ENCODE measurements around the gene PTPRS.

The PTPRS gene

DNA sequence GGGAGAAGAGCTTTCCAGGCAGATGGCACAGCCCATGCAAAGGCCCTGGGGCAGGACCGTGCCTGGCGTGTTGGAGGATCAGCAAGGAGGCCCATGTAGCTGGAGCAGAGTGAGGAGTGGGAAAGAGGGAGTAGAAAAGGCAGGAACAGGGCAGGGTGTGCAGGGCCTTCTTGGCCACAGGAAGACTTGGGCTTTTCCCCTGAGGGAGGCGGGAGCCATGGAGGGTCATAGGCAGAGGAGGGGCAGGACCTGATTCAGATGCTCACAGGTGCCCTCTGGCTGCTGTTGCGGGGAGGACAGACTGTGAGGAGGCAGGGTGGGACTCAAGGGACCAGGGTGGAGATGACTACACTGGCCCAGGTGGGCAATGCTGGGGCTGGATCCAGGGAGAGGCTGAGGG, 13.8 kb upstream of the PTPRS start:
- no peak for DNase-seq

DNA sequence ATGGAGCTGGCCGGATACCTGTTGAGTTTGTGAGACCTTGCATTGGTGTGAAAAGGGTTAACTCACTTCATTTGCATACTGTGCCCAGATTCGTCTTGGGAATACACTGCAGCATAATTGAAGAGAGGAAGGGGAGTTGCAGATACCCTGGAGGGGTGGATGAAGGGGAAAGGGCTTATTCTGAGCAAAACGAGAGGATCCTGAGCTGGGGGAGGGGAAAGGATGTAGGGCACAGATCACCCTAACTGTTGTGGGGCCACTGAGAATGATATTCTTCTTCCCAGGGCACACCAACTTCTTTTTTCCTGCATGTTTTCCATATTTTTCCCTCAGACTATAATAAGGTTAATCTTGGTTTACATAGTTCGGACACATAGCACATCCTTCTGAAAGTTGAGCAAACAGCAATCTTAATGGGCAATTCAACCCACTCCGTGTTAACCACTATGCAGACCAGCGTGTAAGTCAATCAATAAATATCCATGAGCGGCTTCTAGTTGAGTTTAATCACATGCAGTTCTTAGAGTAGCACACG, 11.7 kb upstream of the PTPRS start:
- DNase-seq: no peak

DNA sequence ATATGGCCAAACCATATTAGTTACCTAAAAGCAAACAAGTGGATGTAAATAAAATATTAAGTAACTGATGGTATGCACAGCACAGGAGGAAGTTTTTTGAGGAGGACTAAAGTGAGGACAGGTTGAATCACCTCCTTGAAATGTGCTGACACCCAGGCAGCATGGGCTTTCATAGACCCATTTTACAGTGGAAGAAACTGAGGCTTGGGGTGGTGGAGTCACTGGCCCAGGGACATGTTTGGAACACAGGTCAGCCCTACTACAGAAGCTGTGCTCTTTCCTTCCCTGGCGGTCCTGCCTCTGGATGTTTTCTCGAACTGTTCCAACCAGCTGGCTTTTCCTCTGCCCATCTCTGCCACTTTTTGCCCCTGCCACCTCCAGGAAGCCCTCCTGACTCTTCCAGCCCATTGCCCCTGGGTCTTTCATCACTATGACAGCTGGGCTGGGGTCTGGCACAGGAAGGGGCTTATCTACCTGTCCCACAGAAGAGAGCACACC, 11.2 kb upstream of the PTPRS start:
- no peak for DNase-seq

DNA sequence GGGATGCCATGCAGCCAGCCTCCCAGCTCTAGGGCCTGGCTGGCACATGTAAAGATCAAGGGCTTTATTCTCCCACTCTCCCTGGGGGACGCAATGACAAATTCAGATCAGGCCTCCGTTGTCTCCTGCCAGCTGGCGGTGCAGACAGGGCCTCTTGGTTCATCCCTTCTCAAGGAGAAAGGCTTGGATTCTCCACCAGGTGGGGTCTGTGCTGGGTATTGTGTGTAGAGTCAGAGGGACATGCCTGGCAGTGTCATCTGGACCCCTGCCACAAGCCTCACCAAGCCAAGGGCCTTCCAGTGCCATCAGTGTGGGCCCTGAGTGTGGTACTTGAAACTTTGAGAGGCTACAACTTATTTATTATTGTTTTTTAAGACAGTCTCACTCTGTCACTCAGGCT, 8.4 kb upstream of the PTPRS start:
- DNase-seq: no peak

DNA sequence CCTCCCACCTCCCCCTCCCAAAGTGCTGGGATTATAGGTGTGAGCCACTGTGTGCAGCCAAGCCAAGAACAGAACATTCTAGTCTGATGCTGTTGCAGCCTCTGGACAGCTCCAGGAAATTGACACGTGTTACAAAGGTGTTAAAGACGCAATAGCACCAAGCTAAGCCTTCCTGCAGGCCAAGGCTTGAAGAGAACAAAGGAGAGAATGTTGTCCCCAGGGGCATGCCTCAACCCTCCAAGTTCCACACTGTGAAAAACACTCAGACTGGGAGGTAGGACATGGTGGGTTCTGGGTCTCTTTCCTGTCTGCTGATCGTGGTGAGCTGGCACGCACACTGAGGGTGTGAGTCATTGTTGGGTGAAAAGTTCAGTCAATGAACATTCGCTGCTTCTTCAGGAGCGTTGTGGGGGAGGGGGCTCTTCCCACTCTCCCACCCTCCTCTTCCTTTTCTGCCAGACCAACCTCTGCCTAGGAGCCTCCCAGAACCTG, 5.3 kb upstream of the PTPRS start:
- DNase-seq: no peak

DNA sequence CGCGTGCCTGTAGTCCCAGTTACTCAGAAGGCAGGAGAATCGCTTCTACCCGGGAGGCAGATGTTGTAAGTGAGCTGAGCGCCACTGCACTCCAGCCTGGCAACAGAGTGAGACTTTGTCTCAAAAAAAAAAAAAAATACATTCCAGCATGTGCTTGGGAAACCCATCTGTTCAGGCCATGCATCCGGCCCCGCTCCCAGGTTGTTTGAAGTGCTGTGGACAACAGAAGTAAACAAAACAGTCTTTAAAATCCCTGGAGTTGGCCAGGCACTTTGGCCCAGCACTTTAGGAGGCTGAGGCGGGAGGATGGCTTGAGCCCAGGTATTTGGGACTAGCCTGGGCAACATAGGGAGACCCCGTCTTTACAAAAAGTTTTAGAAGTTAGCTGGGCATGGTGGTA, 3.2 kb upstream of the PTPRS start:
- DNase-seq: no peak

DNA sequence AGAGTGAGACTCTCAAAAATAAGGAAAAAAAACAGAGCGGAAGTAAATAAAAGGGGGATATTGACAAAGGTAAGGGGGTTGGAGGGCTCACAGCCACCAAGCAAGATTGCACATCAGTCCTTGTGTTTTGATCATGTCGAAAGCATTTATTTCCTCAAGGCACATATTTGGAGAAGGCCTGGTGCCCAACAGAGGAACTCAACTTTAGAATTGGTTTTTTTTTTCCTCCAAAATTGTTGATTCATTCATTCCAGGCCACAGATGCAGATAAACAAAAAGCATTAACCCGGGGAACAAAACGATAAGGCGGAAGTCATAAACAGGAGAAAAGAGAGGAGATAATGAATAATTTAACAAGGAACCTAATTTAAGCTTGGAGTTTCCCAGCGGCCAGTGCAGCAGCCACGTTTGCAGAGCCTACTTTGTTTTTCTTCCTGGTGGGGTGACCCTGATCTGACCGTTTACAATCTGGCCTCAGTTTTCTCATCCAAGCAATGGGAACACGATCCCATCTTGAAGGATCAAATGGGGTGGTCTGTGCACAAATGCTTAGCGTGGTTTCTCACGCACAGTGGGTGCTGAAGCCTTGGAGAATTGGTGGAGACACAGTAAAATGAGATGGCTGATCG, 2.1 kb upstream of the PTPRS start:
- DNase-seq: no peak

DNA sequence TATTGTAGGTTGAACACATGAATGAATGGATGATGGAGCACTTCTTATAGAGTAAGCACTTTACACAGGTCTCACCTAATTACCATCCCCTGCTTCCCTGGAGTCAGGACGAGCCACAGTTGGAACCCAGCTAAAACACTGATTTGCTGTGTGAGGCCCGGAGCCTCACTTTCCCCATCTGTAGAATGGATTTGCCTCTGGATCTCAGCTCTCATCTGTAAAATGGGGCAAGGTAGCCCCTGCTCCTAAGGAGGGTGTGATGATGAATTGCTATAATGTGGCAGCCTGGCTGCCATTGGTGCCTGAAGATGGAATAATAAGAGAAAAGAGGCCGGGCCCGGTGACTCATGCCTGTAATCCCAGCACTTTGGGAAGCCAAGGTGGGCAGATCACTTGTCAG, 1.4 kb upstream of the PTPRS start:
- DNase-seq: no peak

DNA sequence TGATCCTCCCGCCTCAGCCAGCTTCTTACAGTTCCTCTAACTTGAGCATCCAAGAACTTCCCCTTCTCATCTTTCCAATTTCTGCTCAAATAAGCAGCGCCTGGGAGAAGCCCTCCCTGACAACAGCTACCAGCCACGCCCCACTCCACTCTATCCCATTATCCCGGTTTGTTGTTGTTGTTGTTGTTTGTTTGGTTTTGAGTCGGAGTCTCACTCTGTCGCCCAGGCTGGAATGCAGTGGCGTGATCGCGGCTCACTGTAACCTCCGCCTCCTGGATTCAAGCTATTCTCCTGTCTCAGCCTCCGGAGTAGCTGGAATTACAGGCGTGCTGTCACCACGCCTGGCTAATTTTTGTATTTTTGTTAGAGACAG, 822 bp upstream of the PTPRS start:
- no peak for DNase-seq

DNA sequence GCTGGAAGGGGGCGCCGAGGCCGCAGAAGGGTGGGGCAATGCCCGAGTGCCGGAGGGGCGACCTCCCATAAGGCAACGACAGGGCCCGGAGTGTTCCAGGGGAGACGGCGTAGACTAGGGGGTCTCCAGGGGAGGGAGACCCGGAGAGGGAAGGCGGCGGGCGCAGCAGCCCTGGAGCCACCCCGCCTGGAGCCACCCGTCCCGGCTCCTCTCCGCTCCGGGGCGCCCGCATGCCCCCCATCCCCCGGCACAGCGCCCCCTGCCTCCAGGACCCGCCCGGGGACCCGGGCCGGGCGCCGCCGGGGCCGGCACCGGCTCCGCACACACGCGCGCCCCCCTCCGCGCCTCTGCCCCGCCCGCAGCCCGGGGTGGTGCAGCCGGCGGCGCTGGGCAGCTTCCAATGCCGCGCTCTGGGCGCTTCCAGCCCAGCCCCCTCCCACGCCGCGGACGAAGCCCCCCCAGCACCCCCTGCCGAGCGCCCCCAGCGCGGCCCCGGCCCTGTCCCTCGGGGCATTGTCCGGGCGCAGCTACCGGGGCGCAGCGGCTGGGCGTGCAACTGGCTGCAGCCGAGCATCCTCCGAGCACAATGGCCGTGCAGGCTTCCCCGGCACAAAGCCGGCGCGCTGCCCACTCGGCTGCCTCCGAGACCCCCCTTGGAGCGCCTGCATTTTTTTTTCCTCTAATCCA, 519 bp downstream of the PTPRS start:
- DNase-seq: no peak

DNA sequence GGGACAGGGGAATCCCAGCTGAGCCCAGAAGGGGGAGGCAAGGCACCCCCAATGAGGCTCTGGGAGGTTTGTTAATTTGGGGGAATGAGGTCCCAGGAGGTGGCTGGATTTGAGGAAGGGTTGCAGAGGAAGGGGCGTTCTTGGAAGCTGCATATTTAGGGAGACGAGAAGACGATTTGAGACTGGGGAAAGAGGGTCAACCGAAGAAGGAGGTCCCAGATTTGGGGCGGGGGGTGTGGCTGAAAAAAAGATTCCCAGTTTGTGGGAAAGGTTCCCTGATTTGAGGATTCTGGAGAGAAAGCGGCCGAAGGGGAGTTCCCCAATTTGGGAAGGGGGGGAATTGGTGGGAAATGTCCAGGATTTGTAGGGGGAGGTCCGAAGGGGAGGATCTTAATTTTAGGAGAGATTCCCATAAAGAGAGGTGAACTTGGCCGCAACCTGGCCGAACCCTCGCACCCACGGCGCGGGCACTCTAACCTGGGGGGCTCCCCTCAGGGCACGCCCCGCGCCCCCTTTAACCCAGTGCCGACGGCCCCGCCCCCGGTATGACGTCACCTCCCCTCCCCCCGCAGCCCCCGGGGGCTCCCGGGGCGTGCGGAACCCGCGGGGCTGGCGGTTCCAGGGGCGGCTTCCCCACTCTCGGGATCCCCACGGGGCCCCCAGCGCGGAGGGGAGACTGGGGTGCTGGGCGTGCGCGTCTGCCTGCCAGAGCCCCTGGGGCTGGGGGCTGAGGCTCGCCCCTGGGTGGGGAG, 1.2 kb downstream of the PTPRS start:
- DNase-seq: no peak

DNA sequence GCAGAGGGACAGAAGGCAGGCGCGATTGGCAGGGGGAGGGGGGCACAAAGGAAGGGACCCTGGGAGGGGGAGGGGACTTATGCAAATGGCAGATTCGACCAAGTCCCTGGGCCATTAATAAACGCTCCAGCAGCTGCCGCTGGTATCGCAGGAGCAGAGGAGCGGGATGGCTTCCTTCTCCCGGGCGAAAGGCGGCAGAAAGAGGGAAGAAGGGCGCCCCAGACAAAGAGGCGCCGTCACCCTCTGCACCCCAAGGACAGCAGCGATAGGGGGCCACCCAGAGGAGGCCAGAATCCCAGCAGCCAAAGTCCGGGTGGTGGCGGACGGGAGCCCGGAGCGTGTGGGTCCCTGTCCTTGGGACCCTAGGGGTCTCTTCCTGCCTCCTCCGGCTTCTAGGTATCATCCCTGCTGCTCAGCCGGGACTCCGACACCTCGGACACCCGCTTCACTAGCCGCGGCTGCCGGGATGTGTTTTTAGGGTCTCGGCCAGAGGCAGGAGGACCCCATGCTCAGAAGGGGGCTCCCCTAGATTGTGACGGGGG, 1.9 kb downstream of the PTPRS start:
- no peak for DNase-seq

DNA sequence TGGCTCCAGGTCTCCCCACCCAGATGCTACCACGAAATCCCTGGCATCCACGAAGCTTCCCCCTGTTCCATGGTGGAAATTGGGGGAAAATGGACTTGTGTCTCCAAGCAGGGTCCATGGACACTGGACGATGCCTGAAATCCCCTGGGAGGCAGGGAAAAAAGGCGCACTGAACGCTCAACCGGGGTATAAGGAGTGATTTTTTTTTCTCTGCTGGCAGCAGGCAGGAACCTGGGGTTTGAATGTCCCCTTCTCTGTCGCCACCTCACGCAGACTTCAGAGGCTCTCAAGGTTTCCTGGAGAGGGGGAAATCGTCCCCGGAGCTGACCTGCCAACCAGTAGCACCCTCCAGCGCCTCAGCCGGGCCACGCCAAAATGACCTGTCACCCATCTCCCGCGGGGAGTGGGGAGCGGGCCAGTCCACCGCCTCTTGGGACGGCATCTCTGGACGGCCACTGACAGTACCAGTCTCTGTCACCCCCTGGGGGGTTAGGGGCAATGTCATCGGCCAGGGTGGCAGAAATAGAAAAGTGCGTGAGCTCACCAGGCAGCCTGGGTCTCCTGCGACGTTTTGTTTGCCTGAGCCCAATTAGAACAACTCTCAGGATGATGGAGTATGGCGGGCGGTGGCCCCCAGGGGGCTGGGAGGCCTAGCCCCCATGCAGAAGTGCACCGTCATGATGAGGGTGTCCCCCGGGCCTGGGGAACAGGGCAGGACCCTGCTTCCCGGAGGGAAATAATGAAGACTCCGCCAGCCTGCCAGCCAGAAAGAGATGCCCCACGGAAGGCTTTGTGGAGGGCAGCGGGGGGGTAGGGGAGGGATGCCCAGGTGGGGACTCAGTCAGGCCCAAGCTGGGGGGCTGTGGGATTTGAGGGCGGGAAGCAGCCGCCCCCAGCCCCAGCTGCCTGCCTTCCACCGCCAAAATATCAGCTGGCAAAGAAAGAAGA, 2.6 kb downstream of the PTPRS start:
- no peak for DNase-seq

DNA sequence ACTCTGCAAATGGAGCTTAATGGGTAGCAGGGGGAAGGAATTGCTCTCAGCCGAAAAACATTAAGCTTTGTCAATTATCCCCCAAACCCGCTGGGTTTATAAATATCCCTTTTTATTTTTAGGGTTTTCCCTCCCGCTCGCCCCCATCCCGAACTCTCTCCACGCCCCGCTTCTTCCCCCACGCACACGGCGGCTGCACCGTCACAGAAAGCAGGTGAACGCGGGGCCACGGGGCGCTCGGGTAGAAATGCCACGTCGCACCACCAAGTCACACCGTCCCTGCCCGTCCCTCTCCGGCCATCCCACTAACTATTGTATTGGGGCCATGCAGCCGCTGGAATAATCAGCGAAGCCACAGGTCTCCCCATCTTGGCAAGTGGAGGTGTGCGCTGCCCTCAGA, 3.5 kb downstream of the PTPRS start:
- DNase-seq: no peak

DNA sequence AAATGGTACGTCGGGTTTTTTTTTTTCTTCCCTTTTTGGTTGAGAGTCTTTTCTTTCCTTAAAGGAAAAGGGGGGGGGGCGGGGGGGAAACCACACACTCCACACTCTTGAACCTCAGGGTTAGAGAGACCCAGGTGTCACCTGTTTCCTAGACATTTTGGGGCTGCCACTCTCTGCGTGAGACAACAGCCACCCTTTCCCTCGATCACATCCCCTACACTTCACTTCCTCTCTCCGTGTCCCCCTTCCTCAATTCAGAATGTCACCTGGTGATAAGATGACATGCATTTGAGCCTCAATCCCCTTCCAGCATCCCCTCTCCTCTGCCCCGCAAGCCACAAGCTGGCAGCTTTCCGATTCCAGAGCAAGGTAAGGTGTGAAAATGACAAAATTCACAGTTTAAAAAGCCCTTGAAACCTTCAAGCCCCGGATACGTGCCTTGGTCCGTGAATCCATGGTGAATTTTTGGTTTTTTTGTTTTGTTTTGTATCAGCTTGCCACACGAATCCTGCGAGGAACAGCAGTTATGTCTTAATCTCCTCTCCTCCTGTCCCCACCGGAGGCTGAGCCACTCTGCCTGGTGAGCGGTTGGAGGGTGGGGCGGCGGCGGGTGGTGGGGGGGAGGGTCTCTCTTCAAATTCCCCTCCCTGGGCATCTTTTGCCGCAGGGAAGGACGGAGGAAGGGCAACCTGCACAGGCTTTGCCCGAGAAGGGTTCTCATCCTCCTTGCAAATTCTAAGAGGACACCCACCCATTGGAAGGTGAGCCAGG, 4.2 kb downstream of the PTPRS start:
- DNase-seq: no peak

DNA sequence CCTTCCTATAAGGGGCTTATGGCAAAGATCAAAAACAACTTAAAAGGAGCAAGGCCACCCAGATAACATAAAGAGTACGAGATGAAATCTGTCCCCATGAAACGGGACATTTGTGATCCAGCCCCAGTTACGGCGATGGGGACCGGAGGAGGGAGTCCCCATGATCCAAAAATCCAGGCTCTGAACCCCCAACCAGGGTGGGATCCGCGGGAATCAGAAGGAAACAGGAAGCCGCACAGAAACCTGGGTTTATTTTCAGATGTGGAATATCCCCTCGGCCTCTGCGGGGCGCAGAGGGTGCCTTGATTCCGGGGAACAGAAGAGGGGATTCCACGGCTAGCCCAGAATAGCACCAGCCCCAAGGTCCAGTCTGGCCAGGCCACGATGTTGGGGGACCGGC, 5.0 kb downstream of the PTPRS start:
- no peak for DNase-seq

DNA sequence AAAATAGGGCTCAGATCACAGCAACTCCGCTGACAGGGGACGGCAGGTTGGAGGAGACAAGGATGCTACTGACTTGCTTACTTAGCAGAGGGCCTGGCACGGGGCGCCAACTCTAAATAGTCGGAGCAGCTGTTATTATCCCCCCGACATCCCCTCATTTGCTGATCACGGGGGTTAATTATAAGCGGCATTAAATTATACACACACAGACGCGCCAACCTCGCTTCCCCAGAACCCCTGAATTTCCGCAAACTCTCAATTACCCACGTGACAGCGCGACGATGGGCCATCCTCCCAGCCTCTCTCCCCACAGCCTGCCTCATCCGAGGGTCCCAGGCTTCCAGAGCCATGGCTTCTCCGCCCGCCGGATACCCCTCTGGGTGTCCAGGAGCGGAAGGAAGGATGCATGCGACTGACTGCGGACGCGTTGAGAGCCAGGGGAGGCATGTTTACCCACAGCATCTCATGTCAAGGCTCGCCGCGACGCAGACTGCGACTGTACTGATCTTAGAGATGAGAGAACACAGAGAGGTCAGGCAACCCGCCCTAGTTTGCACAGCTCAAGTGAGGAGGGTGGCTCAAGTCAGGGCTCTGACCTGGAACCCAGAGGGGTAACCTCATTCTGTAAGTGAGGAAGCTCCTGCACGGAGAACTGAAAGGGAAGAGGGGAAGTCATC, 5.7 kb downstream of the PTPRS start:
- no peak for DNase-seq

DNA sequence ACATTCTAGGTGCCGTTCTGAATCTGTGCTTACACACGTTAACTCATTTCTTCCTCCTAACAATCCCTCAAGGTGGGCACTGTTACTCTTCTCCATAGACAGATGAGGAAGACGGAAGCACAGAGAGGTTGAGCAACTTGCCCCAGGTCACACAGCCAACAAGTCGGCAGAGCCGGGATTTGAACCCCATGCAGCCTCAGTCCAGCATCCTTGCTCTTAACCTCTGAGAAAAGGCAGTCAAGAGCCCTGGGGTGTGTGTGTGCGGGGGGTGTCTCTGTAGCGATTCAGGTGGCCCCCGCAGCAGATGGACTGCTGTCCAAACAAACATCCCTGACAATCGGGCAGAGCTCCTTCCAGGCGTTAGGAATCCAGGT, 6.3 kb downstream of the PTPRS start:
- DNase-seq: no peak

DNA sequence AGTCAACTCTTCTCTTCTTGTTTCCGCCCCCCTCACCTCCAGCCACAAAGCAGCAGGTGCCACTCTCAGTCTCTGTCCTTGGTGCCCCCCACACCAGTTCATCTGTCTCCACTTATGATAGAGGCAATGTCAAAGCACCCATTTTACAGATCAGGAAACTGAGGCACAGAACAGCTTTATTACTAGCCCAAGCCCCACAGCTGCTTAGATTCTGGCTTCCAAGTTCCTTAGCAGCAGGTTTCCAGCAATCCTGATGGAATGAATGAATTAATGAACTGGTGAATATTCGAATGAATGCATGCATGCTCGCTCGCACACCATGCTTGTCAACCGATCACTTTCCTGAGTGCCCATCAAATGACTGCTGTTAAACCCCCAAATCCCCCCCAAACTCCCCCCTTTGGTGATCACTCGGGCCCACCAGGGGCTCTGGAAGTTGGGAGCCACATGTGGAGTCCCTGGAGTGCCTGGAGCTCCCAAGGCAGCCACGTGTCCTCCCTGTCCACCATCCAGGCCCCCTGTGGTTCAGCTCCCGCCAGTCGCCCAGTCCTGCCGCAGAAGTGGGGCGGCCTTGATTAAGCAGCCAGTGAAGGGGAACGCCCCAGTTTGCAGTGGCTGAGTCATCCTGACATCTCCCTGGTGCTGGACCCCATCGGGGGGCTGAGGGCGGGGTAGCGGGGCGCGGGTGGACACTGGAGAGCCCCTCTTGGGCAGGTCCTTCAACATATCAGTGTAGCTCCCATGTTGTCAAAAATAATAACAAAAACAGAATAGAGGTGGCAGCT, 6.8 kb downstream of the PTPRS start:
- DNase-seq: no peak

DNA sequence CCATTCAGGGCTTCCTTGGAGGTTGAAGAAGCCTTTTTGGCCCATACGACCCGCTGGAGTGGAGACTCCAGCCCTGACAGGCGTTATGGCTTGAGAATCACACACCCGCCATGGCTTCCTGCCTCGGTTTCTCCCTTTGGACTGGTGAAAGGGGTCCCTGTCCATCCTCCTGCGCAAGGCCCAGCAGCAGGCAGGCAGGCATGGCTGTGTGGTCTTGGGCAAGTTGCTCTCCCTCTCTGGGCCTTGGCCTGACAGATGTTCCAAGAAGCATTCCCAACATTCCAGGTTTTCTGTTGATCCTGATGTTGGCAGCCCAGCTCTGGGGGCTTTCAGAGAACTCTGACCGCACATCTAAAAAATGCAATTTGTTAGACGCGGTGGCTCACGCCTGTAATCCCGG, 8.1 kb downstream of the PTPRS start:
- DNase-seq: no peak
